Panc1 (cell line): ENCODE measurements around the gene ALKBH3.

ENCODE experiments used
- CTCF ChIP-seq: fragments of 450-650 bp; IDR thresholded peaks from 2 replicates; pipeline ENCODE4 v1.5.1; 2017; ENCODE audit warnings: mild to moderate bottlenecking
- POLR2AphosphoS5 ChIP-seq: IDR thresholded peaks from 2 replicates; pipeline ENCODE4 v1.6.1; 2012; ENCODE audit warnings: mild to moderate bottlenecking, low read depth, low read length, moderate library complexity
- REST ChIP-seq, 2 experiments: IDR thresholded peaks; 2 replicates each; pipeline ENCODE4 v1.6.1; 2011 to 2012; ENCODE audit warnings: low read depth in 2 of 2, control low read depth in 1 of 2, low read length in 1 of 2, mild to moderate bottlenecking in 1 of 2, moderate library complexity in 1 of 2; ENCODE audit not compliant: insufficient read depth in 1 of 2
- SIN3A ChIP-seq: IDR thresholded peaks from 2 replicates; pipeline ENCODE4 v1.6.1; 2012; ENCODE audit warnings: low read depth, mild to moderate bottlenecking, low read length, moderate library complexity, borderline replicate concordance; ENCODE audit not compliant: insufficient read depth

GRCh38 chr11:43837879-43838278, 42.8 kb upstream of the ALKBH3 start:
- no peak for TF ChIP-seq REST (IDR thresholded peaks at IDR 0.05; ENCODE audit: insufficient read depth in 1 of 2, low read depth in 2 of 2, low read length in 1 of 2)
- TF ChIP-seq SIN3A = no peak
- TF ChIP-seq POLR2AphosphoS5 = no peak
- TF ChIP-seq CTCF = no peak
